ENCODE measurements around the gene POU2F1.
"Not testable (repeated sequence)": the region's sequence is repeated elsewhere in the genome, so short reads cannot be mapped to it uniquely, and the experiment has no call there.

POU2F1 gene

DNA sequence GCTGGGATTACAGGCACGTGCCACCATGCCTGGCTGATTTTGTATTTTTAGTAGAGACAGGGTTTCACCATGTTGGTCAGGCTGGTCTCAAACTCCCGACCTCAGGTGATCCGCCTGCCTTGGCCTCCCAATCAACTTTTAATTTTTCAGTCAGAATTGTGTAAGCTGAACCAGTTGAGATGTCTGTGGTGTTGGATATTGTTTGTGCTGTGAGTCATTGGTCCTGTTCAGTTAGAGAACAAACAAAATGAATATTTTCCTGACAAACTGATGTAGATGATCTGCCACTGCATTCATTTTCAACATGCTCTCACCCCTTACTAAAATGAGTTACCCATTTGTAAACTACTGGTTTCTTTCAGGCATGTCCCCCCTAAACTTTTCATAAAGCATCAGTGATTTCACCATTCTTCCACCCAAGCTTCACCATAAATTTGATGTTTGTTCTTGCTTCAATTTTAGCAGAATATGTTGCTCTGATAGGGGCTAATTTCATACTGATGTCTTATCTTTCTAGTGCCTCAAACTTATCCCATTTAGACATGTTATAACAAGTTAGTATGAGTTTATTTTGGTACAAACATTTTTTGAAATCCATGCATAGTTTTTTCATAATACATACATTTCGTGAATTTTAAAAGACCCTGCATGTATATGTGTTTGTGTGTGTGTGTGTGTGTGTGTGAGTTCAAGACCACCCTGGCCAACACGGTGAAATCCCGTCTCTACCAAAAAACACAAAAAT is 15.2 kb upstream of the POU2F1 start:
- DNase-seq: not testable (repeated sequence)

- no peak for DNase-seq
These were observed 14.4 kb upstream of the POU2F1 start for GRCh38 chr1:167206166-167206835.

DNA sequence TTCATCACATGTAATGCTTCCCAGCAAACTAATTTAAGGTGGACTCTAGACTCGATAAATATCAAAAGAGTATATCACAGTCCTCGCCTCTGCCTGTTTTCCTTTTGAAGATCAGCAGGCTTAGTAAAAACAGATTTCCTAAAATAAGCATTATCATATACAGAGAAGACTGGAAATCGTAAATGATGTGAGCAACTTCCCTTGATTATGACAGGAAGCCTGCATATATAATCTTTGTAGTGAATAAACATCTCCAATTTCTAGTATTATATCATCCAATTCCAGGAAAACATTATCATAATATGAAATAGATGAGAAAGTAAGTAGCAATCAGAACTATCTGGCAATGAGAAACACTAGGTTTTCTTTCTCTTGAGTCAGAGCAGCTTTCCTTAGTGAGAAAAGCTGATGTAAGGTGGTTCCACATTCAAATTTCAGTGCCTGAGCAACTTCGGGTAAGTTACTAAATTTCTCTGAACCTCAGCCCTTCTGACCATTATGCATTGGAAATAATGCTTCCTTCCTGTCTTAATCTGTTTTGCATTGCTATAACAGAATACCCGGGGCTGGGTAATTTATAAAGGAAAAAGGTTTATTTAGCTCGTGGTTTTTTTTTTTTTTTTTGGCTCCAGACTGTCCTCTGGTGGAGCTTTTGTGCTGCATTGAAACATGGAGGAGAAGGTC is 12.6 kb upstream of the POU2F1 start:
- DNase-seq: no peak

DNA sequence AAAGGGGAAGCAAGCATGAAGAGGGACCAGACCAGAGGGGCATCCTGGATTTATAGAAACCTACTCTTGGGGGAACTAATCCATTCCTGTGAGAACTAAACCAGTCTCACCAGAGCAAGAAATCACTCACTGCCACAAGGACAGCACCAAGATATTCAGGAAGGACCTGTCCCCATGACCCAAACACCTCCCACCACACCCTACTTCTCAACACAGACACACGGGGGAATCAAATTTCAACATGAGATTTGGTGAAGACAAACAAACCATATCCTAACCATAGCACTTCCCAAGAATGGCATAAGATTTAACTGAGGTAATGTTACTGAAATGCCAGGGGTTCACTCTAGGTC is 12.1 kb upstream of the POU2F1 start:
- no peak for DNase-seq

DNA sequence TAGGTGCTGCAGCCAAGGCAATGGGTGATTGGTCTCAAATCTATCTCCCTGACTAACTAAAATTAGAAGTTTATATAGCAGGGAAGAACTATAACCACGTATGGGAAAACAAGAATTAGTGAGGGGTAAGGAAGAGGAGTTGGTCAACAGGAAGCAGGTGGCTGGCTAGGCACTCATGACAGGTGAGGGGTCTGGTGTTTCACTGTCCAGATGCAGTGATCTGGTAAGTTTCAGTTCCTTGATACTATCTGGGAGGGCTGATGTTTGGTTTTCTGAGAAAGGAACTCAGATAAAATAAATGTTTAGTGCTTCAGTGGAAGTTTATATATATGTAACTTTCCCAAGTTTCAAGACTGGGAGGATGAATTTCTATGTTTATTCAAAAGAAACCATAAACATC is 11.6 kb upstream of the POU2F1 start:
- no peak for DNase-seq

DNA sequence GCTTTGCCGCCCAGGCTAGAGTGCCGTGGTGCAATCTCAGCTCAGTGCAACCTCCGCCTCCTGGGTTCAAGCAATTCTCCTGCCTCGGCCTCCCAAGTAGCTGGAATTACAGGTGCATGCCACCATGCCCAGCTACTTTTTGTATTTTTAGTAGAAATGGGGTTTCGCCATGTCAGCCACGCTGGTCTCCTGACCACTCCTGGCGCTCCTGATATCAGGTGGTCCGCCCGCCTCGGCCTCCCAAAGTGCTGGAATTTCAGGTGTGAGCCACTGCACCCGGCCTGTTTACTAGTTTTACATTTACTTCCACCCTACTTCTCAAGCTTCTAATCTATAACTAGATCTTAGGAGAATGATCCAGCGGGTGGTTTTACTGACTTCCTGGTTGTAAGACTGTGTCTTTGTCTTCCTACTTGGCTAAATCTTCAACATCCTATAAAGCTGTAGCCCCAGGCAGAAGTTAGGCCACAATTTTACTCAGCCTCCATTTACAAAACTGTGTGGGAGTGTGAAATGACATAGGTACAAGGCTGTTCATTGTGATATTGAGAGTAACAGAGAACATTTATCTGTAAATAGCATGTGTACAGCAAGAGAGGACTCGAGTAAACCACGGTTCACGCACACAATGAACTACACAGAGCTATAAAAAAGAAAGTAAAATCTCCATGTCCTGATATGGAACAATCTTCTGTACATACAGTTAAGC is 9.6 kb upstream of the POU2F1 start:
- DNase-seq: no peak

GRCh38 chr1:167212025-167212424 is 8.7 kb upstream of the POU2F1 start:
- no peak for DNase-seq

DNA sequence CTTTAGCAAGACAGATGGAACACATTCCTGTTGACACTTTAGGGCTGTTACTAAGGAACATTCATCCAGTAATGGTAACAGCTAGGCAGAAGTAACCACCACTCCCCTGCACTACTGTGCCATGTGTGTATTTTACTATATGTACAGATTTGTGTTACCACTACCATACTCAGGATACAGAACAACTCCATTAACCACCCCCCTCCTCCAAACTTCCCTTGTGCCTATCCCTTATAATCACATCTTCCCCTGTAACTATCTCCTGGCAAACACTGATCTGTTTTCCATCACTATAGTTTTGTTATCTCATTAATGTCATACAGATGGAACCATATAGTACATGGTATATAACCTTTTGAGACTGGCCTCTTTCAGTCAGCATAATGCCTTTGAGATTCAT is 3.9 kb upstream of the POU2F1 start:
- DNase-seq: no peak

- no peak for DNase-seq
These were observed 1.5 kb upstream of the POU2F1 start for GRCh38 chr1:167219194-167219593.

DNA sequence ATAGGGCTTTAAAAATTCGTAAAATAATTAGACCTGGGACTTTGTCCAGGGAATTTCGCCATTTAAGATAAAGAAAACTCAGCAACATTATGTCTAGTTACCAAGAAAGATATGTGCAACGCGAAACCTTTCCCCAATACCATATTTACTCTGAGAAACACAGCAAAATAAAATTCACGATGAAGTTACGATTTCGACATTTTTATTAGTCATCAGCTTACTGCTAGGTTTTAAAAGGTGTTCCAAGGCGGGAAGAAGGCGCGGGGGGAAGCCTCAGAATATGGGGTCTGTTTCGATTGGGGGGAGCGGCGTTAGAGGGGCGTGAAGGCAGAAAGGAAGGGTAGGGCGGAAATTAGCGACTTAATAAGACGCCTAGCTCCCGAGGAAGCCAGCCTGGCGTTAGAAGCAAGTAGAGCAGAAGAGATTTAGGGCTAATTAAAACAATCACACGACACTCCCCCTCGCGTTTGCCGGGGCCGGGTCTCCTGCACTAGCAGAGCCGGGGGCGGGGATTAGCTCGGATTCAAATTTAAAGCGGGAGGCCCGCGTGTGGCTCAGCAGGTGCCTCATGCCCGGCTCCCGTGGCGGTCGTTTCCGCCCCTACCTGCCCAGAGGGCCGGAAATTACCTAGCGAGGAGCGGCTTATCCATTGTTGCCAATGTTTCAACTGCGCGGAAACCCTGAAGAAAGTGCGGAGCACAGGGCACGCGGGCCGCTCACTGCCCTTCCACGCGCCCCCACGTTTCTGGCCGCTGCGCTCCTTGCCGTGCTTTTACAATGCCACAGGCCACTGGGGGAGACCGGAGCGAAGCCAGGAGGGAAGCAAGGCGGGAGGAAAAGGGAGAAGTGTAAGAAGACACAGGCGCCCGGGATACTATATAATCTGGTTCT is 795 bp upstream of the POU2F1 start:
- no peak for DNase-seq

- no peak for DNase-seq
These were observed 546 bp downstream of the POU2F1 start for GRCh38 chr1:167221126-167221737.

DNA sequence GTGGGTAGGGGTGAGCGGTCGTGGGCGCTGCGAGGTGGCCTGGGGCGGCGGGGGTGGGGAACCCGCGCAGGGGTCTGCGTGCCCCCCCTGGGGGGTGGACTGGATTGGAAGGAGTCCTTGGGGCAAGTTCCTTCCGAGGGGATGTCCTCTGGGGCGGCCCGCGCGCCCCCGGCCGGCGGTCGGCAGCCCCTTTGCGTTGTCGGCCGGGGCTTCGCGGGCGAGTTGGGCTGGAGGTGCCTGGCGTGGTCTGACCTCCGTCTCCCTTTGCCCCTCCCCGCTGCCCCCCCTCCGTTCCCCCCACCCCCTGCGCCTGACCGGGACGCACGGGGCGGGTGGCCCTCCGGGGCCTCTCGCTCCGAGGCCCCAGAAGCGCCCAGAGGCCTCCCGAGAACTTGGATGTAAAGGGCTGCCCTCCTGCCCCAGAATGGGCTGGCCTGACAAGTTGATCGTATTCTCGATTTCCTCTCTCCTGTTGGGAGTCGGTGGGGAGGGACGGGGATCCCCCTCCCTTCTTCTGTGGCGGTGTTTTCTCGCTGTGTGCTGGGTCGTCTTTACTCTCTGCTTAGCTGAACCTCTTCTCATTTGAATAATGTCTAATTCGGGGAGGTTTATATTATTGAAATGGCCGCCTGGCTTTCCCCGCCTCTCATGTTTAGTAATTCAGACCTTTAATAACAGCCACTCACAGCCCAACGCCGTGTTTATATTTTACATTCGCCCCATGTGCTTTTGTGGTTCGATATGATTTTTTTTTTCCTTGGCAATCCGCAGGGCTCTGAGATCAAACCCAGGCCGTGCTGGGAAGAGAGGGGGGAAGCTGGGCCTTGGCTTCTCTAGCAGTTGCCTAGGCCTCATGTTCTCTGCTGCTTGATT is 1.3 kb downstream of the POU2F1 start:
- peak; percentile 17 for DNase-seq

- no peak for DNase-seq
These were observed 2.7 kb downstream of the POU2F1 start for GRCh38 chr1:167223144-167224103.

- DNase-seq: not testable (repeated sequence)
These were observed 4.1 kb downstream of the POU2F1 start for GRCh38 chr1:167224734-167225235.

DNA sequence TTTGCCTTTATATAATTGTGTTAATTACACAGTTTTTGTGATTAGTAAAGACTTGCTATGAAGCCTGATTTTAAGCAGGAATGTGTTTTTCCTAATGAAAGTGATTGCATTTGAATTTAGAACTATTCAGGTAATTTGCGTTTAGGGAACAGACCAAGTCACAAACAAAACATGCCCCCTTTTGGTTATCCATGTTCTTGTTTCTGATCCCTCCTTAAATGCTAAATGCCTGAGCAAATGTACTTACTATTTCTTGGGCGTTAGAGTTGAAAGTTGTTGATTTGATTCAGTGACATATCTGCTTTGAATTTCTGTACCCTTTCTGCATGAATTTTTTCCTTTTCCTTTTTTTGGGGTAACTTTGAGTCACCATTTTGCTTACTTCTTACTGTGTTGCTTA is 5.2 kb downstream of the POU2F1 start:
- DNase-seq: no peak

- DNase-seq: no peak
These were observed 7.3 kb downstream of the POU2F1 start for GRCh38 chr1:167227934-167228378.

GRCh38 chr1:167229719-167230385 is 9.2 kb downstream of the POU2F1 start:
- no peak for DNase-seq

DNA sequence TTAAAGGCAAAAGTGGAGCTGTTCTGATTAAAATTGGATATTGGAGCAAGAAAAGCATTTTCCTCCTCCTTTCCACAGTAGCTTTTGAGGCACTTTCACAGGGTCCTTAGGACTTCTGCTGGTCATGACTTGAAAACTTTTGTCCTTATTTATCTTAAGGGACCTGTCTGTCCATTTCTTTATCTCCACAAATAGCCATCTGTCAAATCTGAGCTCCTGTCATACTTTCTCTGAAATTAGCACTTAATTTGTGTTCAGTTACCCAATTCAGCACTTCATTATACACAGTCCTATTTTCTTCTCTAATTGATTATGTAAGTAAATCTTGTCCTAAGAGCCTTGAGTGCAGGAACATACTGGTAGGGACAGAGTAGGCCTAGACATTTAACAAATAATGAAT is 9.8 kb downstream of the POU2F1 start:
- DNase-seq: no peak
